ENCODE data around the gene KRT37.

The KRT37 gene

GRCh38 chr17:41390411-41390938, 33.9 kb downstream of the KRT37 start:
- Histone ChIP-seq H3K4me2 (ENCODE audit: low read length) (no peak overlapping the region), H3K9ac (ENCODE audit: low read length) (no peak overlapping the region), H3K36me3 (replicated peaks; ENCODE audit: low read depth, low read length) (no peaks in the 10 kb centered on the region), H3K4me1 (ENCODE audit: low read length) (no peaks in the 10 kb centered on the region), H4K20me1 (ENCODE audit: insufficient read depth, low read length) (no peaks in the 10 kb centered on the region), H3K79me2 (ENCODE audit: low read length) (no peaks in the 10 kb centered on the region), H3K4me3 (ENCODE audit: low read length) (no peak overlapping the region), H3K9me3 (ENCODE audit: insufficient read depth, low read length) (peaks cover 6% of the 10 kb centered on the region; the same call in 1 of the 2 replicates), H2AFZ (ENCODE audit: low read depth, low read length) (no peak overlapping the region), H3K27me3 (ENCODE audit: low read depth, low read length) (peaks cover 17% of the 10 kb centered on the region), H3K27ac (ENCODE audit: low read length) (no peak overlapping the region)
- TF ChIP-seq CTCF (IDR thresholded peaks at IDR 0.05; ENCODE audit: low read depth, low read length) (no peak), EZH2phosphoT487 (IDR thresholded peaks at IDR 0.05; ENCODE audit: low read depth) (no peak)

GRCh38 chr17:41387670-41388069, 36.7 kb downstream of the KRT37 start:
- TF ChIP-seq EZH2phosphoT487 (IDR thresholded peaks at IDR 0.05; ENCODE audit: low read depth), result no peak
- no peak for TF ChIP-seq CTCF (IDR thresholded peaks at IDR 0.05; ENCODE audit: low read depth, low read length)
- H3K9me3 ChIP-seq (ENCODE audit: insufficient read depth, low read length), result peaks cover 6% of the 10 kb centered on the region; the same call in 1 of the 2 replicates

GRCh38 chr17:41386227-41386626, 38.2 kb downstream of the KRT37 start:
- H3K4me3 ChIP-seq (ENCODE audit: low read length), result no peak overlapping the region
- H3K27ac ChIP-seq (ENCODE audit: low read length), result no peak overlapping the region
- TF ChIP-seq CTCF (IDR thresholded peaks at IDR 0.05; ENCODE audit: low read depth, low read length) (no peak), EZH2phosphoT487 (IDR thresholded peaks at IDR 0.05; ENCODE audit: low read depth) (no peak)
- no peaks in the 10 kb centered on the region for H3K79me2 ChIP-seq (ENCODE audit: low read length)
- H3K4me2 ChIP-seq (ENCODE audit: low read length), result no peak overlapping the region
- peaks cover 6% of the 10 kb centered on the region; the same call in 1 of the 2 replicates for H3K9me3 ChIP-seq (ENCODE audit: insufficient read depth, low read length)
- H4K20me1 ChIP-seq (ENCODE audit: insufficient read depth, low read length), result no peaks in the 10 kb centered on the region
- H3K4me1 ChIP-seq (ENCODE audit: low read length), result no peaks in the 10 kb centered on the region
- H3K36me3 ChIP-seq (replicated peaks; ENCODE audit: low read depth, low read length), result no peaks in the 10 kb centered on the region
- peaks cover 3% of the 10 kb centered on the region; the same call in 1 of the 2 replicates for H3K27me3 ChIP-seq (ENCODE audit: low read depth, low read length)
- H2AFZ ChIP-seq (ENCODE audit: low read depth, low read length), result no peak overlapping the region
- H3K9ac ChIP-seq (ENCODE audit: low read length), result no peak overlapping the region

More at GRCh38 chr17:41387670-41388069, 36.7 kb downstream of the KRT37 start:
- Histone ChIP-seq H3K4me2 (ENCODE audit: low read length) (no peak overlapping the region), H4K20me1 (ENCODE audit: insufficient read depth, low read length) (no peaks in the 10 kb centered on the region), H3K9ac (ENCODE audit: low read length) (no peak overlapping the region), H3K27me3 (ENCODE audit: low read depth, low read length) (peaks cover 11% of the 10 kb centered on the region), H3K79me2 (ENCODE audit: low read length) (no peaks in the 10 kb centered on the region), H2AFZ (ENCODE audit: low read depth, low read length) (no peak overlapping the region), H3K4me3 (ENCODE audit: low read length) (no peak overlapping the region), H3K27ac (ENCODE audit: low read length) (no peak overlapping the region), H3K36me3 (replicated peaks; ENCODE audit: low read depth, low read length) (no peaks in the 10 kb centered on the region), H3K4me1 (ENCODE audit: low read length) (no peaks in the 10 kb centered on the region)

- no peak overlapping the region for H3K9ac ChIP-seq (ENCODE audit: low read length)
- H3K9me3 ChIP-seq (ENCODE audit: insufficient read depth, low read length), result peaks cover 6% of the 10 kb centered on the region; the same call in 1 of the 2 replicates
- no peaks in the 10 kb centered on the region for H4K20me1 ChIP-seq (ENCODE audit: insufficient read depth, low read length)
- no peaks in the 10 kb centered on the region for H3K79me2 ChIP-seq (ENCODE audit: low read length)
- H2AFZ ChIP-seq (ENCODE audit: low read depth, low read length), result no peak overlapping the region
- no peak overlapping the region for H3K27ac ChIP-seq (ENCODE audit: low read length)
- no peaks in the 10 kb centered on the region for H3K36me3 ChIP-seq (replicated peaks; ENCODE audit: low read depth, low read length)
- H3K4me2 ChIP-seq (ENCODE audit: low read length), result no peak overlapping the region
- no peaks in the 10 kb centered on the region for H3K4me1 ChIP-seq (ENCODE audit: low read length)
- no peaks in the 10 kb centered on the region for H3K27me3 ChIP-seq (ENCODE audit: low read depth, low read length)
- H3K4me3 ChIP-seq (ENCODE audit: low read length), result no peak overlapping the region
- TF ChIP-seq CTCF (IDR thresholded peaks at IDR 0.05; ENCODE audit: low read depth, low read length), result no peak
- no peak for TF ChIP-seq EZH2phosphoT487 (IDR thresholded peaks at IDR 0.05; ENCODE audit: low read depth)
These were observed 40.7 kb downstream of the KRT37 start for GRCh38 chr17:41383690-41384089.

All from OCI-LY3 (cell line).